Pons (tissue), 1 donor: ENCODE data around the gene DNASE1L2.
"Not testable (repeated sequence)": the region's sequence is repeated elsewhere in the genome, so short reads cannot be mapped to it uniquely, and the experiment has no call there.

Experiments
- DNase-seq: peaks from one replicate; pipeline ENCODE4 v3.0.0-alpha.2; 2016; ENCODE audit warnings: low spot score

DNASE1L2 gene

GRCh38 chr16:2240331-2240730 is 4.1 kb downstream of the DNASE1L2 start:
- not testable (repeated sequence) for DNase-seq

DNA sequence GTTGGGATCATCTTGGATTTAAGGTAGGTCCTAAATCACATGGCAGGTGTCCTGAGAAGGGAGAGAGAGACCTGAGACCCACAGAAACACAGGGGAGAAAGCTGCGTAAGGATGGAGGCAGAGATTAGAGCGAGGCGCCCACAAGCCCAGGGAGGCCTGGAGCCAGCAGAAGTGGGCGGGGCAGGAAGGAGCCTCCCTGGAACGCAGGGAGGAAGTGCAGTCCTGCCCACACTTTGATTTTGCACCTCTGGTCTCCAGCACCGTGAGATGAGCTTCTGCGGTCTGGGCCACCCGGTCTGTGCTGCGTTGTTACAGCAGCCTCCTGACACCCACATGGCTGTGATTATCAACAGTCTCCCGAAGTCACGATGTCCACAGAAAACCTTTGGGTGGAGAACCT is 6.4 kb downstream of the DNASE1L2 start:
- DNase-seq = no peak

- DNase-seq = no peak
Measured at GRCh38 chr16:2243031-2243528, 6.8 kb downstream of the DNASE1L2 start.

DNA sequence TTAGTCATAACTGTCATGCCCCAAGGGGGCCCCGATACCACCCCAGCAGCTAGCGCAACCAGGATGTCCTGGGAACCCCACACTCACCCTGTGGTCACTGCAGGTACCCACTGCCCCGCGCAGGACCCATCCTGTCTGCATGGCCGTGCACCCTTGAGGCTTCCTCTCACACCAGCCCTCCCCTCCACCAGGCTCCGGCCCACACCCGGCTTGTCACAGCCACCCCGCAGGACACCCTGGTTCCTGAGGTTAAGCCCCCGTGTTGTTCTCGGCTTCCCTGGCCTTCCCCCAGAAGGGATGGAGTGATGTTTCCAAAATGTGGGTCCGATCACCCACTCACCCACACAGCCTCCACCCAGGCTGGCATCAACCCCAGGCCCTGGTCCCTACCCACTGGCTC is 7.5 kb downstream of the DNASE1L2 start:
- DNase-seq = no peak

DNA sequence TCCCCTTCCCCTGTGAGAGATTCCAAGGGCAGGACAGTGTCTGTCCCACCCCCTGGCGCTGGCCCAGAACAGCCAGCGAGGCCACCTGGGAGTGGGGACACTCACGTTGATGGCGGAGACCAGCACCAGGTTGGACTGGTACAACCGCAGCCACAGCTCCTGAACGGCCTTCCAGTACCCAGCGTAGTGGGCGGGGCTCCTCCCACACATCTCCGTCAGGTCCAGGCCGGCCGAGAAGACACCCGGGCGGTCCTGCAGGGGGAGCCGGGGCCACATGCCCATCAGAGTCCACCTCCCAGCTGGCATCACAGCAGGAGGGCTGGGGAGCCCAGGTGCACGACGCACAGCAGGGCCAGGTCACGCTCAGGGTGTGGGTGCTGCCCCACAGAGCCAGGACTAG is 8.1 kb downstream of the DNASE1L2 start:
- no peak for DNase-seq

DNA sequence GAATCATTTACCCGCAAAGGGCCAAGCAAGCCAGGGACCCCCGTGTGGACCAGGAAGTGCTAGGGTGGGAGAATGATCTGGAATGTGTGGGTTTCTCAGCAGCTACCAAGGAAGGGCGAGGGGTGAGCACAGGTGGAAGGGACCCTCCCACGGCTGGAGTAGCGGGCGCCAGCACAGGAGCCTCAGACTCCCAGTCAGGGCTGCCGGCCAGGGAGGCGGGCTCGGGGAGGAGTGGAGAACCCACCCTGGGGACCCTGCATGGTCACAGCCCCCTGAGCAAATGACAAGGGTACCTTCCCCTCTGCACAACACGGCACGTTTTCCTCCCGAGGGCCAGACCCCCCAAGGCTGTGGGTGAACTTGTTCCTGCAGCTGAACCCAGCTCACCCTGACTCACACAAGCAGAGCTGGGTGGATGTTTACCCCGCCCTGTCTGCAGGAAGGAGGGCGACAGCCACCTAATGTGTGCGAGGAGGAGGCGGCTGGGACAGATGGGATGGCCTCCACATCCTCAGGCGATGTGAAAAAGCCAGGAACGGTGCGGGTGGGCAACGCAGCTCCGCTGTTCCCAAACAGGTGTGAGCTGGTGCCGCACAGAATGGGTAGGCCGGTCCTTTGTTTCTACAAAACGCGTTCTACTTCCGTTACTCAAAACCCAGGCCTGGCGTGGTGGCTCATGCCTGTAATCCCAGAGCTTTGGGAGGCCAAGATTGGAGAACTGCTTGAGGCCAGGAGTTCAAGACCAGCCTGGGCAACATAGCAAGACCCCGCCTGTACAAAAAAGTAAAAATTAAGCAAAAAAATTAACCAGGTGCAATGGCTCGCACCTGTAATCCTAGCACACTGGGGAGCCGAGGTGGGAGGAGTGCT is 8.9 kb downstream of the DNASE1L2 start:
- DNase-seq = no peak

GRCh38 chr16:2246301-2246885 is 10.1 kb downstream of the DNASE1L2 start:
- no peak for DNase-seq

GRCh38 chr16:2250652-2251295 is 14.5 kb downstream of the DNASE1L2 start:
- no peak for DNase-seq

DNA sequence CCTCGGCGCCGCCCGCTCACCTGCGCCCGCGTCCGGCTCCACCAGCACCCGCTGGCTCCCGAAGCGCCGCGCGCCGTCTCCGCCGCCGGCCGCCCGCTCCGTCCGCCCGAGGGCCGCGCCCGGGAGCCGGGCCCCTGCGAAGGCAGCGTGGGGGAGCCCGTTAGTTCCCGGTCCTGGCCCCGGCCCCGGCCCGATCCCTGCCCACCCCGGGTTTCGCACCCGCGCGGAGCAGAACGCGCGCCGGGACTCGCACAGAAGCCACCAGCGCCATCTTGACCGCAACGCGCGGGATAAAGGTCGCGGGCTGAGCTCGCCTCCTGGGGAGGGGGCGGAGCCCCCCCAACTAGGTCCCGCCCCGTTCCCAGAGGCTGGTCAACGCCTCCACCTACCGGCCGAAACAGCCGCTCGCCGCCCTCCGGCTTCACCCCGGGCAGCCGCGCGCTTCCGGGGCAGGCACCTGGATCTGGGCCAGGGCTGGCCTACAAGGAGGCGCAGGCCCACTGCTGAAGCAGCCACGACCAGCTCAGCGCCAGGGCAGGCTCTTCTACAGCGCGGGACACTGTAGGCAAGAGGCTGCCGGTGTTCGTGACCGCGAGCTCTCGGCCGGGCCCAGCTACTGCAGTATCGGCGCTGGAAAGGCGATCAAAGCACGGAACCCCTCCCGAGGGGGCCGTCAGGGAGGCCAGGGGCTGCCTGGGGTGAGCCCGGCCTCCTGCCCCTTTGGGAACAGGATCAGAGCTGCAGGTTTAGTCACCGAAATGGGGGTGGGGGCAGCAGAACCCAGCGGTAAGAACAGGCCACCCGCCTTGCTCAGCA is 15.3 kb downstream of the DNASE1L2 start, which contains the start of gene ECI1:
Gene ECI1, minus strand, starts transcription at position 292 of the 816 bp plus-strand sequence. Its CDS starts 21 bp downstream, at position 271.
- DNase-seq = peak; percentile 91

GRCh38 chr16:2252806-2253148 is 16.5 kb downstream of the DNASE1L2 start:
- DNase-seq = no peak

DNA sequence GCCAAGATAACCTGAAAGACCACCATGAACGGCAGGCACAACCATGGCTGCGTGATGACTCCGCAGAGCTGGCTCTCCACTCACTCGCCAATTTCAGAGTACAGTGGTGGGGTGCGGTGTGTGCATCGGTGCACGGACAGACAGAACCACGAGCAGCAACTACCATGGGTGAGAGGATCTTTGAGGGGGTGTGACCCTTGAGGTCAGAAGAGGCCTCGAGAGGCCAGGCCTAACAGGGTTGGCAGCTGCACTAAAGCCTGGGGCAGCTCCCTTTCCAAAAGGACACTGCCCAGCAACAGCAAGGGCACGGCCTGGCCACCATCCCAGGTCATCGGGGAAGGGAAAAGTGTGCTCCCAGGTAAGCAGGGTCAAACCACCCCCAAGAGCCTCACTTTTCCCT is 17.0 kb downstream of the DNASE1L2 start:
- no peak for DNase-seq

GRCh38 chr16:2256531-2257140 is 20.4 kb downstream of the DNASE1L2 start:
- DNase-seq = no peak

DNA sequence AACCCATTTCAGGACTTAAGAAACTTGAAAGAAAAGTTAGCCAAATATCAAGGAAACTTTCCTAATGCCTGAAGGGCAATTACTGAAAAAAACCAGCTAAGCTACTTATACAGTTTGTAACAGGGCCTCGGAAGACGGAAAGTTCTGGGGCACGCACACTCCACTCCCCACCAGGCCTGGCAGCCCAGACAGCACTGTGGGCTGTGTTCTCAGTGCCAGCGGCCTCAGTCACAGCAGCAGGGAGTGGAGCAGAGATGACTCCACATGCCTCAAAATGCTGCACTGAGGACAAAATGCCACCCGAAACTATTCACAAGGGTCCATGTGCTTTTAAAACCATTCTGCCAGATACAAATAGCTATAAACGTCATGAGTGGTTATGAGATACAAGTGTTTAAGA is 21.5 kb downstream of the DNASE1L2 start:
- no peak for DNase-seq

DNA sequence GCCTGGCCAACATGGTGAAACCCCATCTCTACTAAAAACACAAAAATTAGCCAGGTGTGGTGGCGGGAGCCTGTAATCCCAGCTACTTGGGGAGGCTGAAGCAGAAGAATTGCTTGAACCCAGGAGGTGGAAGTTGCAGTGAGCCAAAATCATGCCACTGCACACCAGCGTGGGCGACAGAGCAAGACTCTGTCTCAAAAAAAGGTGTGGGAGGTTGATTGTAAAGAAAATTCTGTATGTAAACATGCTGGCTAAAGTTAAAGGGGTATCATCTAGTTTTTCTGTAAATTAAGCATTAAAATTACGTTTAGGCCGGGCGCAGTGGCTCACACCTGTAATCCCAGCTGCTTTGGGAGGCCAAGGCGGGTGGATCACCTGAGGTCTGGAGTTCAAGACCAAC is 22.3 kb downstream of the DNASE1L2 start:
- DNase-seq = not testable (repeated sequence)

DNA sequence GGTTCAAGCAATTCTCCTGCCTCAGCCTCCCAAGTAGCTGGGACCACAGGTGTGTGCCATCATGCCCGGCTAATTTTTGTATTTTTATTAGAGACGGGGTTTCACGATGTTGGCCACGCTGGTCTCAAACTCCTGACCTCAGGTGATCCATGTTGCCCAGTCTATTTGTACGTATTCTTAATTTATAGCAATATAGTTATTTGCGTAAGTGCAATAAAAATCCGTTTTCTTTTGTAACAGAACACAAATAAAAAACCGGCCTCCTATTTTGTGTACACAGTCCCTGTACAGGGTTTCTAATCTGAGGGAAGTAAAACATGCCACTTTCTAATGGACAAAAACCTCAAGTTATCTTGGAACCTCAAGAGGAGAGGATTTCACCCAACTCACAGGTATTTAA is 24.0 kb downstream of the DNASE1L2 start:
- DNase-seq = no peak

DNA sequence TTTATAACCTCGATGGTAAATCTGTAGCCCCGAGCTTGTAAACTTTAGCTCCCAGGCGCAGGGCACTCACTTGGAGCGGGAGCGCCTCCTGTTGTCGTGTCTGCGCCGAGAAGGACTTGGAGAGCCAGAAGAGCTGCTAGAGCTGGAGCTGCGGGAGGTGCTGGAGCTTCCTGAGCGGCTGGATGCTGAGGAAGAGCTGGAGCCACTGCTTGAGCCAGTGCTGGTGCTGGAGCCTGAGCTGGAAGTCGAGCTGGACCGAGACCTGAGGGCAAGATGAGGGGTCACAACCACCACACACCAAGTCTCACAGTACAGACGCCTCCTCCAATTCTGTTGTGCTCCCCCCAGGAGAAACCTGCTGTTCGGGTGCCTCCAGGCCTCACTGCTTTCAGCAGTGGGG is 26.8 kb downstream of the DNASE1L2 start:
- not testable (repeated sequence) for DNase-seq

DNA sequence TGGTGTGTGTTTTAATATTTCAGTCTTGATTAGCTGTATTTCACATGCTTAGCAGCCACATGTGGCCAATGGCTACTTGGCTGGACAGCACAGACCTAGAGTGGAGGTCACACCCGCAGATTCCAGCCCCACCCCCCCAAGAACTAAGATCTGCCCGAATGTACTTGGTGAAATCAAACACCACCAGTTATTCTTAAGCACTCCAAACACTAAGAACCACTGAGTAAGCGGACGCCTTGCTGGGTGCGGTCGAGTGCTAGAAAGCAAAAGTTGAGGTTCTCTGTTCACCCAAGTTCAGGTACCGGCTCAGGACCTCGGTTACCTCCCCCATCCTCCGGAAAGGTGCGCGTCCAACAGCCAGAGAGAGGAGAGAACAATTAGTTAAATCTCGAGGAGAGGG is 30.6 kb downstream of the DNASE1L2 start:
- DNase-seq = not testable (repeated sequence)

GRCh38 chr16:2267505-2267912 is 31.3 kb downstream of the DNASE1L2 start:
- not testable (repeated sequence) for DNase-seq

DNA sequence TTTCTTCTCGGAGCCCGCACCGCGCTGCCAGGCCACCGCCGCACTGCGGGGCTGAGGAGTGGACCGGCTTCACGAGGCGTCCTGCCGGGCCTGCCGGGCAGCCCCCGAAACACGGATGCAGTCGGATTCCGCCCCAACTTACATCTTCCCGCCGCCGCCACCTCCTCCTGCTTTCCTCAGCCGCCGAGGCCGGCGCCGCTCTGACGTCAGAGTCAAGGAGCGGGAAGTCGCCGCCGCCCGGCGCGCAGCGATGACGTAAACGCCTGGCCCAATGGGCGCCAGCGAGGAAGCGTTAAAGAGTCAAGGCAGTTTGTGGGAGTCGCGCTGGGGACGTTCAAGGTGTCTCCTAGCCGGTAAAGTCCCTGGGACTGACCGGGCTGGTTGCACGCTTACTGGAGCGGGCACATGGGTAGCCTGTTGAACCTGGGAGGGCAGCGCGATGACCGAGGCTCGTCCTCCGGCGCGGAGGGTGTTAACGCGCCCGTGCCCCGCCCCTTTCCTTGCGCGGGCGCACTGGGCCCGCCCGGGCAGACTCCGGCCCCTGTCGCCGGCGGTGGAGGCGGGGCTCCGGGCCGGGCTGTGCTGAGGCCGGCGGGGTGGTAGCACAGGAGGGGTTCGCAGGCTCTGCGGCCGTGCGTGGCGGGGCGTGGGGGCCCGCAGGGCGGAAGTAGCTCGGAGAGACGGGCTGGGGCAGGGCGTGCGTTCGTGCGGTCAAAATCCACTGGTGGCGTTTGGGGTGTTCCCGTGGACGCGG is 31.8 kb downstream of the DNASE1L2 start, which contains the start of gene RNPS1:
Gene RNPS1, minus strand, starts transcription at position 214 of the 754 bp plus-strand sequence. CDS start 3,483 bp downstream, outside the sequence.
- DNase-seq = peak; percentile 95

GRCh38 chr16:2270070-2270462 is 33.8 kb downstream of the DNASE1L2 start:
- no peak for DNase-seq
